ENCODE results near the gene NDEL1. TPM values are rescaled to one million over a fixed set of nuclear protein-coding genes. Genes with fewer than 3 reads are reported as not detected.

NDEL1 gene
- total and polyA plus RNA-seq, 4 donors = 25.2 to 101 (median 55.5) TPM

DNA sequence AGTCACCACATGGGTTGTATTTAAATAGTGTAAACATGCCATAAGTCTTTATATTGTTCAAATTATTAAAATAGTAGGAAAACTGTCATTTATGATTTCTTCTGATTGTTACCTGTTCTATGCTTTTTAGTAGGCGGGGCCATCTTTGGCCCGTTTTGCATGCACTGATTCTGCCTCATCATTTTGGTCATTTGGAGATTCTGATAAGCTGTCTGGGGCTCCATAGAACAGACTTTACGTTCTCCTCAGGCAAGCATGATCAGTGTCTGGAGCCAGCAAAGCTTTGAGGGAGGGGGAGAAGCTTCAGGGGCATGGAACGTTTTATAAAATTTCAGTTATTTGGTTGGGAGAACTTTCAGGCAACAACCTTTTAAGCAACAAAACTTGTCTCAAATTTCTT is 8.8 kb downstream of the NDEL1 start:
- Histone ChIP-seq H3K4me1 (ENCODE audit: control insufficient read depth in 5 of 5, insufficient read depth in 5 of 5, low read length in 5 of 5) (peaks cover 0 to 12% (median 0%) of the 10 kb centered on the region in 5 donors), H3K9ac (ENCODE audit: insufficient read depth in 1 of 2, low read length in 2 of 2) (no peak overlapping the region), H3K36me3 (ENCODE audit: control insufficient read depth in 4 of 4, insufficient read depth in 4 of 4, low read length in 4 of 4) (peaks cover 9 to 29% (median 22%) of the 10 kb centered on the region in 4 donors), H3K27me3 (ENCODE audit: control insufficient read depth in 3 of 3, insufficient read depth in 3 of 3, low read length in 2 of 3) (no peaks in the 10 kb centered on the region), H3K9me3 (ENCODE audit: control insufficient read depth in 4 of 4, insufficient read depth in 3 of 4, low read length in 3 of 4) (no peaks in the 10 kb centered on the region), H3K4me3 (no peak overlapping the region), H3K27ac (ENCODE audit: low read depth in 1 of 2, low read length in 1 of 2) (no peak overlapping the region)
- WGBS, 2 donors = 72 to 78% methylated on average over 4 of the region's 4 CpGs
- TF ChIP-seq, protein P1, sequence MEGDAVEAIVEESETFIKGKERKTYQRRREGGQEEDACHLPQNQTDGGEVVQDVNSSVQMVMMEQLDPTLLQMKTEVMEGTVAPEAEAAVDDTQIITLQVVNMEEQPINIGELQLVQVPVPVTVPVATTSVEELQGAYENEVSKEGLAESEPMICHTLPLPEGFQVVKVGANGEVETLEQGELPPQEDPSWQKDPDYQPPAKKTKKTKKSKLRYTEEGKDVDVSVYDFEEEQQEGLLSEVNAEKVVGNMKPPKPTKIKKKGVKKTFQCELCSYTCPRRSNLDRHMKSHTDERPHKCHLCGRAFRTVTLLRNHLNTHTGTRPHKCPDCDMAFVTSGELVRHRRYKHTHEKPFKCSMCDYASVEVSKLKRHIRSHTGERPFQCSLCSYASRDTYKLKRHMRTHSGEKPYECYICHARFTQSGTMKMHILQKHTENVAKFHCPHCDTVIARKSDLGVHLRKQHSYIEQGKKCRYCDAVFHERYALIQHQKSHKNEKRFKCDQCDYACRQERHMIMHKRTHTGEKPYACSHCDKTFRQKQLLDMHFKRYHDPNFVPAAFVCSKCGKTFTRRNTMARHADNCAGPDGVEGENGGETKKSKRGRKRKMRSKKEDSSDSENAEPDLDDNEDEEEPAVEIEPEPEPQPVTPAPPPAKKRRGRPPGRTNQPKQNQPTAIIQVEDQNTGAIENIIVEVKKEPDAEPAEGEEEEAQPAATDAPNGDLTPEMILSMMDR (IDR thresholded peaks at IDR 0.05; ENCODE audit: control extremely low read depth, extremely low read depth) = no peak
- ATAC-seq (ENCODE audit: insufficient read depth, low FRiP score) = no peak
- no peak for DNase-seq

DNA sequence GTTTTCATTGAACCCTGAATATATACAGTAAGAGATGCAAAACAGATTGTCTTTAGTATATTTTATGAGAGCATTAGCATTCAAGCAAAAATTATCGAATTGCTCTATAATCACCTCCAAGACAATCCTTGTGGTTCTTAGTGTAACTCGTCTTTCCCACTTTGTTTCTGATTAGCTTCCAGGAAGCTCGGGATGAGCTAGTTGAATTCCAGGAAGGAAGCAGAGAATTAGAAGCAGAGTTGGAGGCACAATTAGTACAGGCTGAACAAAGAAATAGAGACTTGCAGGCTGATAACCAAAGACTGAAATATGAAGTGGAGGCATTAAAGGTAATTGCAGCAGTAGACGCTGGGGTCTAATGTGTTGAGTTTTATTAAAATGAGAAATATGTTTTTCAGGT is 9.9 kb downstream of the NDEL1 start:
- Histone ChIP-seq H3K27ac (ENCODE audit: low read depth in 1 of 2, low read length in 1 of 2) (no peak overlapping the region), H3K9me3 (ENCODE audit: control insufficient read depth in 4 of 4, insufficient read depth in 3 of 4, low read length in 3 of 4) (no peaks in the 10 kb centered on the region), H3K36me3 (ENCODE audit: control insufficient read depth in 4 of 4, insufficient read depth in 4 of 4, low read length in 4 of 4) (peaks cover 9 to 29% (median 24%) of the 10 kb centered on the region in 4 donors), H3K9ac (ENCODE audit: insufficient read depth in 1 of 2, low read length in 2 of 2) (peak overlapping the region in 1 of 2 donors; percentile 23), H3K4me1 (ENCODE audit: control insufficient read depth in 5 of 5, insufficient read depth in 5 of 5, low read length in 5 of 5) (peaks cover 0 to 12% (median 0%) of the 10 kb centered on the region in 5 donors), H3K27me3 (ENCODE audit: control insufficient read depth in 3 of 3, insufficient read depth in 3 of 3, low read length in 2 of 3) (no peaks in the 10 kb centered on the region), H3K4me3 (no peak overlapping the region)
- TF ChIP-seq, protein P1 (IDR thresholded peaks at IDR 0.05; ENCODE audit: control extremely low read depth, extremely low read depth) = no peak
- WGBS, 2 donors = 61 to 73% methylated on average over 4 of the region's 4 CpGs
- ATAC-seq (ENCODE audit: insufficient read depth, low FRiP score) = no peak
- peak in 1 of 3 donors; percentile 11 for DNase-seq

DNA sequence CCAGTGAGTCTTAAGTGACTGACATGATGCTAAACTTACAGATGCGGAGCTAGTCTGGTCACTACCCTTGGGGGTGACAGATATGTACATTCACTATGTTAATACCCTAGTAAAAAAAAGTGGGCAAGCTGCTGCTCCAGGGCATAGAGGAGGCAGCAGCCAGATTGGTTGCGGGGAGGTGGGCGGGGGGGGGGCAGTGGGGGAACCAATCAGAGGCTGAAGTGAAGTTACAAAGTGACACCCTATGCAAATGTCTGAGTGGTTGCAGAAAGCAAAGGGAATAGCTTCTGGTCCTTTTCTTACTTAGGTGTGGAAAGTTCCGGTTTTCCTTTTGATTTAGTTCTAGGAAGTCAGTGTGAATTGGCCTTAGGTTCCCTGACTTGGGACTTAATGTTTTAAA is 12.1 kb downstream of the NDEL1 start:
- 76 to 82% methylated on average over 4 of the region's 4 CpGs for WGBS, 2 donors
- H3K27me3 ChIP-seq (ENCODE audit: control insufficient read depth in 3 of 3, insufficient read depth in 3 of 3, low read length in 2 of 3) = no peaks in the 10 kb centered on the region
- H3K27ac ChIP-seq (ENCODE audit: low read depth in 1 of 2, low read length in 1 of 2) = no peak overlapping the region
- DNase-seq (no peak), ATAC-seq (ENCODE audit: insufficient read depth, low FRiP score) (no peak)
- H3K9me3 ChIP-seq (ENCODE audit: control insufficient read depth in 4 of 4, insufficient read depth in 3 of 4, low read length in 3 of 4) = no peaks in the 10 kb centered on the region
- H3K4me3 ChIP-seq = no peak overlapping the region
- no peak overlapping the region for H3K9ac ChIP-seq (ENCODE audit: insufficient read depth in 1 of 2, low read length in 2 of 2)
- TF ChIP-seq, protein P1 (IDR thresholded peaks at IDR 0.05; ENCODE audit: control extremely low read depth, extremely low read depth) = no peak
- H3K4me1 ChIP-seq (ENCODE audit: control insufficient read depth in 5 of 5, insufficient read depth in 5 of 5, low read length in 5 of 5) = peaks cover 0 to 2% (median 0%) of the 10 kb centered on the region in 5 donors
- H3K36me3 ChIP-seq (ENCODE audit: control insufficient read depth in 4 of 4, insufficient read depth in 4 of 4, low read length in 4 of 4) = peaks cover 13 to 46% (median 33%) of the 10 kb centered on the region in 4 donors

DNA sequence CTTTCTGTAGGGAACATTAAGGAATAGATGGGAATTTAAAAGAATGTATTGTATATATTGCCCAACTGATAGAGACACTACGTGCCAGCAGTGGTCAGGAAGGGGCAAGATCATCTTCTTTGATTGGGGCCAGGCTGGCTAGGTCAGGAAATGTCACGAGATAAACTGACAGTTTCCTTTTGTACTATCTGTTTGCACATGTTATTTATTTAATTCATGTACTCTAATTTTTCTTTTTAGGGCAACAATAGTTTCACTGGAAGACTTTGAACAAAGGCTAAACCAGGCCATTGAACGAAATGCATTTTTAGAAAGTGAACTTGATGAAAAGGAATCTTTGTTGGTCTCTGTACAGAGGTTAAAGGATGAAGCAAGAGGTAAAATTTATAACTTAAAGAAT is 12.6 kb downstream of the NDEL1 start:
- peaks cover 13 to 50% (median 37%) of the 10 kb centered on the region in 4 donors for H3K36me3 ChIP-seq (ENCODE audit: control insufficient read depth in 4 of 4, insufficient read depth in 4 of 4, low read length in 4 of 4)
- no peaks in the 10 kb centered on the region for H3K27me3 ChIP-seq (ENCODE audit: control insufficient read depth in 3 of 3, insufficient read depth in 3 of 3, low read length in 2 of 3)
- no peak for ATAC-seq (ENCODE audit: insufficient read depth, low FRiP score)
- no peak for DNase-seq
- H3K9me3 ChIP-seq (ENCODE audit: control insufficient read depth in 4 of 4, insufficient read depth in 3 of 4, low read length in 3 of 4) = no peaks in the 10 kb centered on the region
- H3K4me1 ChIP-seq (ENCODE audit: control insufficient read depth in 5 of 5, insufficient read depth in 5 of 5, low read length in 5 of 5) = peaks cover 0 to 2% (median 0%) of the 10 kb centered on the region in 5 donors
- no peak overlapping the region for H3K4me3 ChIP-seq
- WGBS, 2 donors = 63 to 75% methylated on average over 3 of the region's 3 CpGs
- TF ChIP-seq, protein P1 (IDR thresholded peaks at IDR 0.05; ENCODE audit: control extremely low read depth, extremely low read depth) = no peak
- no peak overlapping the region for H3K27ac ChIP-seq (ENCODE audit: low read depth in 1 of 2, low read length in 1 of 2)
- no peak overlapping the region for H3K9ac ChIP-seq (ENCODE audit: insufficient read depth in 1 of 2, low read length in 2 of 2)
